Measurements from ENCODE around the gene METRN.

Gene METRN

DNA sequence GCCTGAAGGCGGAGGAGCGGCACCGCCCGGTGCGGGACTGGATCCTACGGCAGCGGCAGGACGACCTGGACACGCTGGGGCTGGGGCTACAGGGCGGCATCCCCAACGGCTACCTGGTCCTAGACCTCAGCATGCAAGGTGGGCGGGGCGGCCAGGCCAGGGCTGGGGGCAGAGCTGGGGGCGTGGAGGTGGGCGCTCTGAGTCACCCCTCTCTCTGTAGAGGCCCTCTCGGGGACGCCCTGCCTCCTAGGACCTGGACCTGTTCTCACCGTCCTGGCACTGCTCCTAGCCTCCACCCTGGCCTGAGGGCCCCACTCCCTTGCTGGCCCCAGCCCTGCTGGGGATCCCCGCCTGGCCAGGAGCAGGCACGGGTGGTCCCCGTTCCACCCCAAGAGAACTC lies 53.5 kb downstream of the METRN start:
- H3K4me3 ChIP-seq (ENCODE audit: low read depth, low read length): no peak overlapping the region
- in situ Hi-C loops (cut with HindIII; ENCODE audit: low sequenced_read_pairs): no loop called here
- no peak for DNase-seq (ENCODE audit: low read depth)
- TF ChIP-seq, protein P1, sequence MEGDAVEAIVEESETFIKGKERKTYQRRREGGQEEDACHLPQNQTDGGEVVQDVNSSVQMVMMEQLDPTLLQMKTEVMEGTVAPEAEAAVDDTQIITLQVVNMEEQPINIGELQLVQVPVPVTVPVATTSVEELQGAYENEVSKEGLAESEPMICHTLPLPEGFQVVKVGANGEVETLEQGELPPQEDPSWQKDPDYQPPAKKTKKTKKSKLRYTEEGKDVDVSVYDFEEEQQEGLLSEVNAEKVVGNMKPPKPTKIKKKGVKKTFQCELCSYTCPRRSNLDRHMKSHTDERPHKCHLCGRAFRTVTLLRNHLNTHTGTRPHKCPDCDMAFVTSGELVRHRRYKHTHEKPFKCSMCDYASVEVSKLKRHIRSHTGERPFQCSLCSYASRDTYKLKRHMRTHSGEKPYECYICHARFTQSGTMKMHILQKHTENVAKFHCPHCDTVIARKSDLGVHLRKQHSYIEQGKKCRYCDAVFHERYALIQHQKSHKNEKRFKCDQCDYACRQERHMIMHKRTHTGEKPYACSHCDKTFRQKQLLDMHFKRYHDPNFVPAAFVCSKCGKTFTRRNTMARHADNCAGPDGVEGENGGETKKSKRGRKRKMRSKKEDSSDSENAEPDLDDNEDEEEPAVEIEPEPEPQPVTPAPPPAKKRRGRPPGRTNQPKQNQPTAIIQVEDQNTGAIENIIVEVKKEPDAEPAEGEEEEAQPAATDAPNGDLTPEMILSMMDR (IDR thresholded peaks at IDR 0.05; ENCODE audit: low read depth, low read length, missing control alignments): no peak
